Stimulated activated CD8-positive, alpha-beta memory T cell treated with anti-CD3 and anti-CD28 coated beads, Interleukin-2, amount 100 ng/mL, for 48 hours (primary cell): ENCODE data around the gene NOXA1.

Source experiments
- DNase-seq, 2 donors: peaks; one replicate each; pipeline ENCODE4 v3.0.0-alpha.2; 2020; ENCODE audit warnings: low read depth in 2 of 2

Gene NOXA1

GRCh38 chr9:137387114-137387890, 35.9 kb upstream of the NOXA1 start:
- no peak for DNase-seq

GRCh38 chr9:137387891-137388560, 35.2 kb upstream of the NOXA1 start:
- DNase-seq: no peak

- DNase-seq: no peak
These were observed 34.4 kb upstream of the NOXA1 start for GRCh38 chr9:137388589-137389427.

GRCh38 chr9:137389428-137389746, 33.8 kb upstream of the NOXA1 start:
- DNase-seq: no peak

GRCh38 chr9:137390553-137391410, 32.4 kb upstream of the NOXA1 start:
- DNase-seq: no peak

- DNase-seq: no peak
These were observed 31.8 kb upstream of the NOXA1 start for GRCh38 chr9:137391411-137391754.

GRCh38 chr9:137392232-137393007, 30.8 kb upstream of the NOXA1 start:
- DNase-seq: no peak

GRCh38 chr9:137393176-137394150, 29.7 kb upstream of the NOXA1 start:
- DNase-seq: no peak

- DNase-seq: no peak
These were observed 28.1 kb upstream of the NOXA1 start for GRCh38 chr9:137394866-137395665.

GRCh38 chr9:137395666-137396010, 27.6 kb upstream of the NOXA1 start:
- DNase-seq: no peak

GRCh38 chr9:137396227-137396626, 27.0 kb upstream of the NOXA1 start:
- no peak for DNase-seq

- no peak for DNase-seq
These were observed 26.4 kb upstream of the NOXA1 start for GRCh38 chr9:137396634-137397367.

GRCh38 chr9:137397675-137398423, 25.3 kb upstream of the NOXA1 start:
- DNase-seq: peak in 1 of 2 donors; percentile 19

- no peak for DNase-seq
These were observed 24.4 kb upstream of the NOXA1 start for GRCh38 chr9:137398561-137399468.

GRCh38 chr9:137402746-137403145, 20.4 kb upstream of the NOXA1 start:
- DNase-seq: no peak

- DNase-seq: no peak
These were observed 19.9 kb upstream of the NOXA1 start for GRCh38 chr9:137403269-137403668.
